KBM-7 (cell line): ENCODE results near the gene BCAS1.
"Not testable (repeated sequence)": the region's sequence is repeated elsewhere in the genome, so short reads cannot be mapped to it uniquely, and the experiment has no call there.

Experiments
- DNase-seq: peaks from one replicate; pipeline ENCODE4 v3.0.0-alpha.2; 2015
- in situ Hi-C: fragments of 300-500 bp; cut with MboI; formaldehyde crosslinking; loops from 2 replicates; pipeline ENCODE4 v1.14.3; 2020; ENCODE audit warnings: low sequenced_read_pairs, low pct_unique_long_range_greater_than_20kb, mixed read lengths

Gene BCAS1

DNA sequence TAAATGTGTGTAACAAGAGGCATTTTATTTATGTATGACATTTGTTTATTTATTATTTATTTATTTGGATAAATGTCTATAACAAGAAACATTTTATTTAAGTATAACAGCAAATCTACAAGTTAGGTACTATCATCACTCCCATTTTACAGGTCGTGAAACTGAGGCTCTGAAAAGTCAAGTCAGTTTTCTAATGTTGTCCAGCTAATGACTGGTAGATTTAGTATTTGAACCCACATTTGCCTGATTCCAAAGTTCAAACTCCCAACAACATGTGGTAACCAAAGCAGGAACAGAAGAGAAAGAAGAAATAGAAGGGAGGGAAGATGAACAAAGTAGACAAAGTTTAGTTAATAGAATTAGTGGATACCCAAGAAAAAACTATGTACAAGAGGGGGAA, 32.9 kb downstream of the BCAS1 start:
- in situ Hi-C loops = no loop called here
- no peak for DNase-seq

DNA sequence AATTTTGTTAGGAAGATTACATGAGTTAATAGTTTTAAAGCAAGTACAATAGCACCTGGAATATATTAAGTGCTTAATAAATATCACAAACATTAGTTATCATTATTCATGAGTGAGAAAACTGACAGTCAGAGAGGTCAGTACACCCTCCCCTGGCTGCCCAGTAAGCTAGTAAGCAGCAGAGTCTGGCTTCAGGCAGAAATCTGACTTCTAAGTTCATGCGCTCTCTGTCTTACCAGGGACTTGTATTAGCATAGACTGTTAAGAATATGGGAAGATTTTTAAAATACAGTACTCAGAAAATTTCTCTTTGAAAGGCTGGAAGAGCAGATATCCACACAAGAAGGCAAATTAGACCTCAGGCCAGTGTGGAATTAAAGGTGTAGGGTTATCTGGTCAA, 40.8 kb downstream of the BCAS1 start:
- no peak for DNase-seq
- in situ Hi-C loops = no loop called here

DNA sequence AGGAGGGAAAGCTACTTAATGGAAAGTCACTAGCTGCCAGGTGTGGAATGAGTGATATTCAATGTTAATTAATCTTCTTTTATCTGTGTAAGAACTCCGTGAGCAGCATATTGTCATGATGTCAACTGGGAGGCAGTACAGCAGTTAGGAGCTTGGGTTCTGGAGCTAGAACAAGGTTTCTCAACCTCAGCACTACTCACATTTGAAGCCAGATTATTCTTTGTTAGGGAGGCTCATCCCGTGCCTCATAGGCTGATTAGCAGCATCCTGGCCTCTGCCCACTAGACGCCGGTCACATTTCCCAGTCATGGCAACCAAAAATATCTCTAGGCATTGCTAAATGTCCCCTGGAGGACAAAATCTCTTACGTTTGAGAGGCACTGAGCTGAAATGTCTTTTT, 41.2 kb downstream of the BCAS1 start:
- no peak for DNase-seq
- in situ Hi-C loops = no loop called here

DNA sequence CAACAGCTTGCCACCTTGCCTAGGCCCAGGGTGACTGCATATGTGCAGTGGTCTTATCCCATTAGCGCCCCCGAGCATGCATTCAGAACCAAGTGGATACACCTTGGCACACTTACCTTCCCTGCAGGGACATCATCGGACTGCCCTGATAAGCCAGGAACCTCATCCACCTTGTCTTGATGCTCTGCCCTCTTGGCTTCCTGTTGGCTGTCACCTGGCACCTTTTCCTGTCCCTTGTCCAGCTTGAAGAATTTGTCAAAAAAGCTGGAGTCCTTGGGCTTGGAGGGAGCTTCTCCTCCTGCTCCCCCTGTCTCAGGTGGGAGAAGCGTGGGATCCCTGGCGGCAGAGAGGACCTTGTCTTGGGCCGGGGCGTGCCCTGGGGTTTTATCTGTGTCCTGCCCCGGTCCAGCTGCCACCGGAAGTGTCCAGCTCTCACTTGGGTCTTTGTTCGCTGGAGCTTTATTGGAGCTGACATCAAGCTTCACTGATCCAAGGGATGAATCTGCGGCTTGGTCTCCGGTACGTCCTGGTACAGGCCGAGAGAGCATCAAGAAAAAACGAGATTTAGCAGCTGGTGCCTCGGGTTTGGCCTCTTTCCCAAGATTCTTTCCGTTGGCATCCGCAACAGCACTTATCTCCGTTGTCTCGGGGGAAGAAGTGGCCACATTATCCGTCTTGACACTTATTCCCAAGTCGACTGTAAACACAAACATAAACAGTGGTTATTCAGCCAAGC, 42.0 kb downstream of the BCAS1 start:
- DNase-seq = no peak
- in situ Hi-C loops = no loop called here

DNA sequence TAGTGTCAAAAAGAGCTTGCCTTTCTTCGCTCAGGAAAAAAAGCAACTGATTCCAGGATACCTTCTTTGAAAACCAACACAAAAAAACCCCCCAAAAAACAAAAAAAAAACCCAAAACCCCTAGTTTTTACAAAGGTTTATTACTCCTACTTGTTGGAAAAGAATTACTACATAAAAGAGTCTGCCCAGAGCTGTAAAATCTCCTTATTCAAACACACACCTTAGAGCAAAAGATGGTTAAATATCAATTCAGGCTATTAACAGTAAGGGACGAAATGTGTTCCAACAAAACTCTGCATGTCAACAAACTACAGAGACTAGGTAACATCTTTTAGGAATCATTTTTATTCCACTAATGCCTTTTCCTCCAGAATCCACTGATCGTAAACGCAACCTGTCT, 42.7 kb downstream of the BCAS1 start:
- in situ Hi-C loops = no loop called here
- no peak for DNase-seq

DNA sequence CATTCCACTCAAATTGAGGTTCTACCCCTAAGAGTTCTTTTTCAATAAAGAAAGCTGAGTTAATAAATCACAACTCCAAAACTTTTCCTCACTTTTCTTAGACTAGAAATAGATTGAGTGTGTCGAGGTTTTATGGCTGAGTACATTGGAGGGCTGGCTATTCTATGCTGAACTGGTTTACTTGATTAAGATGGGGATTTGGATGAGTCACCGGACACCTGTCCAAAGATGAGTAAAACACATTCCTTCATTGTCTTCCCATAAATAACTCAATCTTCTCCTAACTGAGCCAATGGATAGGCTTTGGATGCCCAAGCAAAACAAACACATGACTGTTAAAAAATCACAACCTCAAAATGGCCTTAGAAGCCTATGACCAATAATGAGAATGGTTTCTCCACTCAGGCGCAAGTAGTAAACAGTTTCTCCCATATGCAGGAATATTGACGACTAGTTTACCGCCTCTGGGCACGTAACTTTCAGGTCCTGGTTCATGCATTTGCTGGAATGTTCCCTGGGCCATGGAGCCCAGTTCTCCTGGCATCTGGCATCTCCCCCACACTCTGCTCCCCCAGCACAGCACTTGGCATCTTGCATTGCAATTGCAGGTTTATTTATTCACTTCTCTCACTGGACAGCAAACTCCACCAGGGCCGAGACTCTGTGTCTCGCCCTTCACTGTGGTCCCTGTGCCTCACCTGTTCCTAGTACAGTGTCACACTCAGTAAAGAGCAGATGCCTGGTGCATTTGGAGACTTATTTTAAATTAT, 43.9 kb downstream of the BCAS1 start:
- DNase-seq = no peak
- in situ Hi-C loops = no loop called here

DNA sequence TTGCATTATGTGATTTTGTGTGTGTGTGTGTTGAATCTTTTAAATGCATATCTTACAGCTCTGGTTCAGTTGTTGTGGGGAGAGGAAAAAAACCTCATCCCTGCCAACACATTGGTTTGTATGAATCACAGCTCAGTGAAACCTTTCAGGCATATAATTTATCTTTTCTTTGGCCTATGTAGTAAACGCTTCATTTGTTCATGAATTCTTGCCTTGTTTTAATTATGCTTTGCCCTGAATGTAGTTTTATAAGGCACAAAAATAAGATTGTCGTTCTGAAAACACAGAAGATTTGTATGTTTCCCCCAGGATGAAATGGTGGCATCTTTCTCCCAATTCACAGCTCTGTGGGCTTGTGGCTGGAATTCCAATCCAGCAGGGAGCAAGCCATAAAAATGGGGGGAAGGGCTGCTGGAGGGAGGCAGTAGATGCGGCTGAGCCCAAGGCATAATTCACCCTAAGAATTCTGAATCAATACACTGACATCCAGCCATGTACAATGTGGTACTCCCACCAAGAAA, 45.1 kb downstream of the BCAS1 start:
- no peak for DNase-seq

DNA sequence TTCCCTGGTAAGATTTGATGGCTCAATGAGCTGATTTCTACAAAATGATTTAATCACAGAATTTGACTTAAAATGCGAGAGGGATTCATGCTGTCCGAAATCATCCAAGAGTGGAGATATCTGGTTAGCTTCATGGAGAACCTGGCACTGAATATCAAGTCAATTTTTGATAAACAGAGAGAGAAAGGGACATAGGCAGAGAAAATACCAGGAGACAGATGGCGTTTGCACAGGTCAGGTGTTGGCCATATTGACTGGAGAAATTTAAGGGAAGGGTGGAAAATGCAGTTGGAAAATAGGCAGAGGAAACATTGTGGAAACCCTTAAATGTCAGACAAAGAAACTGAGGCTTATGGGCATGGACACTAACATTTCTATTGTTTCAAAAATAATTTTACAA, 47.0 kb downstream of the BCAS1 start:
- in situ Hi-C loops = no loop called here
- DNase-seq = no peak

More for the DNA sequence above, 45.1 kb downstream of the BCAS1 start:
- in situ Hi-C loops = no loop called here

DNA sequence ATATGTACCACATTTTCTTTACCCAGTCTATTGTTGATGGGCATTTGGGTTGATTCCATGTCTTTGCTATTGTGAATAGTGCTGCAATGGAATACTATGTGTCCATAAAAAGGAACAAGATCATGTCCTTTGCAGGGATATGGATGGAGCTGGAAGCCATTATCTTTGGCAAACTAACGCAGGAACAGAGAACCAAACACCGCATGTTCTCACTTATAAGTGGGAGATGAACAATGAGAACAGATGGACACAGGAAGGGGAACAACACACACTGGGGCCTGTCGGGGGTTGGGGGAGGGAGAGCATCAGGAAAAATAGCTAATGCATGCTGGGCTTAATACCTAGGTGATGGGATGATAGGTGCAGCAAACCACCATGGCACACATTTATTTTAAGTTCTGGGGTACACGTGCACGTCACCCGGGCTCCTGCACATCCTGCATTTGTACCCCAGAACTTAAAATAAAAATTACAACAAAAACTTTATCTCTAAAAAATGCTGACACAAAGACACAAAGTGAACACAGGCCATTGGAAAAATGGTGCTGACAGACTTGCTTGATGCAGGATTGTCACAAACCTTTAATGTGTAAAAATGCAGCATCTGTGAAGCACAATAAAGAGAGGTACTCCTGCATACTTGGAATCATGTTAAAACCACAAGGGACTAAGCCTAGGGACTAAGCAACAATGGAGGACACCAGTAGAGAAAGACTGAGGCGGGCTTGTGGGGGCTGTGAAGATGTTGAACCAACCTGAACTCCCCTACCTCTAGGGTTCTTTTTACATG, 48.8 kb downstream of the BCAS1 start:
- no peak for DNase-seq
- in situ Hi-C loops = no loop called here

DNA sequence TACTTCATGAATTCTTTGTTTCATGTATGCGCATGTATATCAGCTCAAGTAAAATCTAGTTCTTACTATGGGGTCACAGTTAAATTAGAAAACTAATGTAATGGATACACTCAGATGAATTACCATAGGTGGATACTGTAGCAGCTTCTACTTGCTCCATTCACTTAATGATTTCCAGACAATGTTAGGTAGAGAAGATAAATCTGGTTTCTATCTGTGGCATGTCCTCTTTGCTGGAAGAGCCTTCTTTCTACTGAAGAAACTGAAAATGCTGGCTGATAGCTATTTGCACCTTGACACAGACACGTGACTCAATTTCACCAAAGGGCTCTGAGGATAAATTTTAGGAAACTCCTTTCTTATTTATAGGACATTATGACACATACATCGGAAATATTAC, 49.5 kb downstream of the BCAS1 start:
- no peak for DNase-seq
- in situ Hi-C loops = no loop called here

DNA sequence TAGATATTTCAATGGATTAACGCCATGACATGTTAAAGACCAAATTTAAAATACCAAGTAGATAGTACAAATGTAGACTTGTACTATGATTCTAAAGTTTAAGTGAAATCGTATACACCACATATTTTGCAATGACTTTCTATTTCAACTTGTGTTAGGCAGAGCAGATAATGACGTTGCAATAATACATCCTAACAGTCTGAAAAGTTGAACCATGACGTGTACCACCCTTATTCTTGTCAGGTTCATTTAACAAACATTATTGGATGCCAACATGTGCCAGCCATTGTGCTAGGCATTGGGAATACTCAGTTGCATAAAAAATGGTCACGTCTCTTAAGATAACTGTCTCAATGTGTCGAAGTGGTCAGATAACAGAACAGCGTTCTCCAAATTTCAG, 50.0 kb downstream of the BCAS1 start:
- in situ Hi-C loops = no loop called here
- no peak for DNase-seq

DNA sequence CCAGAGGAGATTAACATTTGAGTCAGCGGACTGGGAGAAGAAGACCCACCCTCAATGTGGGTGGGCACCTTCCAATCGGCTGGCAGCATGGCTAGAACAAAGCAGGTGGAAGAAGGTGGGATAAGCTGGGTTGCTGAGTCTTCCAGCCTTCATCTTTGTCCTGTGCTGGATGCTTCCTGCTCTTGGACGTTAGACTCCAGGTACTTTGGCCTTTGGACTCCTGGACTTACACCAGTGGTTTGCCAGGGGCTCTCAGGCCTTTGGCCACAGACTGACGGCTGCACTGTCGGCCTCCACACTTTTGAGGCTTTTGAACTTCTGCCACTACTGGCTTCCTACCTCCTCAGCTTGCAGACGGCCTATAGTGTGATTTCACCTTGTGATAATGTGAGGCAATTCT, 50.8 kb downstream of the BCAS1 start:
- in situ Hi-C loops = no loop called here

DNA sequence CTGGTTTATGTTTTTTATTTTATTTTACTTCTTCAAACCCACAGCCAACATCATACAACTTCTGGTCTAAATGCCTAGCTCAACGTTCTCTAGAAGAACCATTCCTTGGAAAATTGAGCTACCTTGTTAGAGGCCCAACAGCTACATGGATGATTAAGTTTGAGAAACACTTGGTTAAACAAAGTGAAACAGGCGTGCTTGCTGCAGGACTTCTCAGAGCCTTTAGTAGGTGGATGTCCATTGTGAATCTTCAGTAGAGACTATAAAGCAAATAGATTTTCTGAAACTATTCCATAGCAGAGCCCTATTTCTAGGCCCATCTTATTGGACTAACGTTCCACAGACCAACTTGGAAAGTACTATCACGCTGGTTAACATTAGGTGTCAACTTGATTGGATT, 51.3 kb downstream of the BCAS1 start:
- in situ Hi-C loops = no loop called here
- DNase-seq = no peak

More for the DNA sequence above, 50.8 kb downstream of the BCAS1 start:
- DNase-seq = no peak

DNA sequence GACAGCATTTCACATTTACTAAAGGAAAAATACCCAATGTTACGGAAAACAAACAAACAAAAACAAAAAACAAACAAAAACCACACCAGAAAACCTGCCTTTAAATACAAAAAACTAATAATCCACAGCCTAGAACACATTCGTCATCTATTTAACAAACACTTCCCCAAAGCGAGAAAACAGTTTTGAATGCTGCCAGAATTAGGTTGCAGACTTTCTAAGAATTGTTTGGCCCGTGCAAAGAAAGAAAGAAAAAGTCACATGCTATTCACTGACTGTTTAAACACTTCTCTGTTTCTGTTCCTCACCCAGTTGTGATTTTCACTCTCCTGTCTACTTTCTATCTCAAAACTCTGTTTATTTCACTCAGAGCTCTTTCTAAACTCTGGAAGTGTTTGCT, 52.5 kb downstream of the BCAS1 start:
- no peak for DNase-seq
- in situ Hi-C loops = no loop called here

DNA sequence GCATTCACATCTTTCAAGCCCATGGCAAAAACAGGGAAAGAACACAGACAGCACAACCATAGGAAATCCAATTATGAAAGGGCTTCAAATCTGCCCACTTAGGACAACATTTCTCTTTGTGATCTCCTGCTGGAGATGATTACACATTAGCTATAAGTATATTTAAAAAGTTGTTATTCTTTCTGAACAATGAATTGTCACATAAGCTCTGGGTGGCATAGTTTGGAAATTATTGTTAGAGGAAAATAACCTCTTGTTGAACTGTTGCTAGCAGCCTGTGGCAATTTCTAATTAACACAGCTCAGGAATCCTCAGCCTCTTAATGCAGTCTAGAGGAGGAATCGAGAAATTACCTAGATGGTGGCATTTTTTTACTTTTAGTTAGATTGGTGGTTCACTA, 54.9 kb downstream of the BCAS1 start:
- in situ Hi-C loops = no loop called here
- no peak for DNase-seq

DNA sequence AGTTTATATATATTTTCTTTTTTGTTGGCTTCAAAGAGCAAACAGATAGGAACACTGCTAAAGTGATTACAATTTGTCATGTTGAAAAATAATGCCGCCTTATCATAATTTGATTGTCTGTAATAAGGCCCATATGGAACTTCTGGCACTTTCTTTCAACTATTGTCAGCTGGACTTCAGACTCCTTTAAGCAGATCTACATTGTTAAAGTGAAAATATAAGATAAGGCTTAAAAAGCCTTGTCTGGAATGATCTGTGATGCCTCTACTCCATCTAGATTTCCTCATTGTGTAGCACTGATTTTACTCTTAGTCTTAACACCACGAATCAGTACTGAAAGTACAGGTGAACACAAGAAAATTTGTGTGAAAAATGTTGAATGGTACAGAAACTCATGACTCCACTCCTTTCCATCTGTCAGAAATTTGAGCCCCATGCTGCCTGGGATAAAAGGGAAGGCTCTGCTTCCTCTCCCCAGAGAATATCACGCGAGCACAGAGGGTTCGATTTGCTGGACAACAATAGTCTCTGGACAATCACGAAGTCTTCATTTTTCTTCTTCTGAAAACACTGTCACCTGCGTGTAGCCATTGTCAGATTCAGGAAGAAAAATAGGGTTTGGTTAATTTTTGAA, 56.0 kb downstream of the BCAS1 start:
- in situ Hi-C loops = no loop called here
- DNase-seq = no peak

DNA sequence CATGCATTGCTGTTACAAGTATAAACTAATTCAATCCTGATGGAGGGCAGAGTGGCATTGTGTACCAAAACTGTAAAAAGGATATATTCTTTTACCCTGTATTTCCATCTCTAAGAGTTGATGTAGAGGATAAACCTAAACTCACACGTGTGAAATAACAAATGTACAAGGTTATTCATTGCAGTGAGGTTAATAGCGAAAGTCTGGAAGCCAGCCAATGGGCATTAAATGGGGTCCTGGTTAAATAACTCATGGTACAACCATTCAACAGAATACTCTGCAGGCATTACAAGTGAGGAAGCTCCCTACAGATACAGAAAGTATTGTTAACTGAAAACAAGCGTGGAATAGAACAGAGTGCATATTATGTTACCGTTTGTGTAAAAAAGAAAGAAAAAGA, 56.9 kb downstream of the BCAS1 start:
- in situ Hi-C loops = no loop called here
- DNase-seq = no peak

DNA sequence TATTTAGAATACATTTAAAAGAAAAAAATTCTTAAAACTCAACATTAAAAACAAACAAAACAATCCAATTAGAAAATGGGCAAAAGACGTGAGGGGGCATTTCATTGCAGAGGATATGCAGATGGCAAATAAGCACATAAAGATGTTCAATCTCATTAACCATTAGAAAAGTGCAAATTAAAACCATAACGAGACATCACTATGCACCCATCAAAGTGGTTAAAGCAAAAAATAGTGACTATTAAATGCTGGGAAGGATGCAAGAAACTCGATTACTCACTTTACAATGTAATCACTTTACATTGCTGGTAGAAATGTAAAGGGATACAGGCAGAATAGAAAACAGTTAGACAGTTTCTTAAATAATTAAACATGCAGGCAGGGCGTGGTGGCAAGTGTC, 59.0 kb downstream of the BCAS1 start:
- in situ Hi-C loops = no loop called here
- no peak for DNase-seq

DNA sequence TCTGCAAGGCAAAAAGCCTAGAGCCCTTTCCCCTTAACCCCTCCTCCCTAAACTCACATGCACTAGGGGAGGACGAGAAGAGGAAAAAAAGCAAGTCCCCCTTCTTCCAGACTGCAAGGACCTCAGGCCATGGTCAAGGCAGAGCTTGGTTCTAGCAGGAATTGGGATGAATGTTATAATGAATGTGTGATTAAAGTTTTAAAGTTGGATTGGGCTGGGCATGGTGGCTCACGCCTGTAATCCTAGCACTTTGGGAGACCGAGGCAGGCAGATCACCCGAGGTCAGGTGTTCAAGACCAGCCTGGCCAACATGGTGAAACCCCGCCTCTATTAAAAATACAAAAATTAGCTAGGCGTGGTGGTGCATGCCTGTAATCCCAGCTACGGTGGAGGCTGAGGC, 64.2 kb downstream of the BCAS1 start:
- DNase-seq, in situ Hi-C loops: not testable (repeated sequence)
